GM18867 (cell line): Measurements from ENCODE around the gene KLHL29.

ENCODE experiments used
- ATAC-seq: cut with Tn5 transposase; IDR thresholded peaks from one replicate; pipeline ENCODE4 v1.9.1; 2021; ENCODE audit warnings: mild to moderate bottlenecking, moderate library complexity; ENCODE audit not compliant: unreplicated experiment

KLHL29 gene

DNA sequence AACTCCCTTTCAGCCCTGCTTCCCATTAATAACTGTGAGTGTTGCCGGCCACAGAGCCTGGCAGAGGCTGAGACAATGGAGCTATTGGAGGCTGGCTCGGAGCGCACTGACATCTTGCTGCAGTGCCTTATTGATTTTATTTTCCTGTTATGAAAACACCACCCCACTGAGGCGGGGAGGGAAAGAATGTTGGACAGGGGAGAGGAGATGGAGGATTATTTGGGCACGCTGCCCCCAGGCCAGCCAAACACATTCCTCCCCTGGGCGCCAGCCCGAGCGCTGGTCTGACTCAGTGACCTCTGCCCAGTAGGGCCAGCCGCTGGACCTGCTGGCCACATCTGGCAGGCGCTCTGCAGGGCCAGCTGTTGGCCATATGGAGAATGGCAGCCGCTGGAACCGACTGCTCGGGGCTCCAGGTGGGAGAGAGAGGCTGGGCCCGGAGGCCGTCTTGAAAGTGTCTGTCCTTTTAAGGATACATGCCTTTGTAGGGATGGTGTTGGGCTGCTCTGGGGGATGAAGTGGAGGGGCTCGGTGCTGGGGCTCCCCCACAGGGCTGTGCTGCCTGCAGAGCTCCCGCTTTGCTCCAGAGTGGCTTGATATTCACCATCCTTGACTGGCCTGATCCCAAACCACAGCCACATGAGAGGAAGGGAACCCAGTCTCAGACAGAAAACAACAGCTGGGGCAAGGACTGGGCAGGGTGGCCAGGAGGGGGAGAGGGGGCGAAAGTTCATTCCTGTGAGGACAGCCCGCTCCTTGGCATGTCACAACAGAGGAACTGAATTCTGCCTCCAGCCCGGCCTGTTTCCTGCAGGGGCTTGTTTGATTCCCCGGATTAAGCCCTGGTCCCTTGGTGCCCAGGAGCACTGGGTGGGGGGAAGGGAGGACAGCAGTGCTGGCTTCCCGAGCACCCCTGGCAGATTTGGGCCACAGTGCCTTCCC lies 179.0 kb downstream of the KLHL29 start:
- no peak for ATAC-seq

DNA sequence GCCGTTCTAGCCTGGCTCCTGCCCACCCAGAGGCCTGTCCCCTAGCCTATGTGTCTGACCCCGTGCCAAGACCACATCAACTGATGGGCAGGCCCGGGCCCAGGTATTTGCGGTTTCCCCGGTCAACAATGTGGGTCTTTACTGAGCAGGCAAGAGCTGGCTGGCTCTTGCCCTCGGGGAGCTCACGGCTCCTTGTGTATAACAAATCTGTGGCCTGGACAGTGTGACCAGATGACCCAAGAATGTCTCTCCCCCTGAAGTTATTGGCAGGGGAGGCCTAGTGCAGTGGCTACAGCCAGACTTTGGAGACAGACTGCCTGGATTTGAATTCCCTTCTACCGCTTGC lies 179.6 kb downstream of the KLHL29 start:
- ATAC-seq = no peak

DNA sequence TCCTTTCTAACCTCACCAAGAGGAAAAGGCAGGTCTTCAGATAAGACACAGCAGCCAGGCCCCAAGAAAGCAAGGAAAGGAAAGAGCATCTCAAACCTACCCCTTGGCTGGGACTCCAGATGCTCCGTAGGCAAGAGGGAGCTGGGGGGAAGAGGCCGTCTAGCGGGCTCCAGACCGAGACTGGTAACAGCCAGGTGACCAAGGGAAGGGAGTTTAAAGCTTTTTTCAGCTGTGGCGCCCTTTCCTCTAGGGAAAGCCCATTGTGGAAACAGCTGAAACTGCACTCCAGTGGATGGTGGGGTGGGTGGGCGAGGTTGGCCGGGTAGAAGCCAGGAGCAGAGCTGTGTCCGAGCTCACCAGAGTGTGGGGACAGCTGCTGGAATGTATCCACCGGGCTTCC lies 180.4 kb downstream of the KLHL29 start:
- no peak for ATAC-seq

DNA sequence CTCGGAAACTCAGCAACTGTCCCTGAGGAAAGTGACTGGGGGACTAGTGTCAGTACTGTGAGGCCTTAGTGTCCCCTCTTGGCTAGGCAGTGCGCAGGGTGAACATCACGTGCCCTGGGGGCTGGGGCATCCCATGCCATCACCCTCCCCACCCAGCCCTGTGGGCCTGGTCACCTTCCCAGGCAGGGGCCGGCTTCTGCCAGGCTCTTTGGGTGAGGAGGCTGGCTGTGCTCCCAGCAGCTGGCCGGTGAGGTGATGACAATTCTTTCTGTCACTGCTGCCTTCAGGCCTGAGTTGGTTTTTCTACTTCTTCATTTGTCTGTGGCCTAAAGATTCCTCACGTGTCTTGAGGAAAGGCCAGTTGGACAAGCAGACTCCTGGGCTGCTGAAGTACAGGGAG lies 180.8 kb downstream of the KLHL29 start:
- ATAC-seq = no peak

DNA sequence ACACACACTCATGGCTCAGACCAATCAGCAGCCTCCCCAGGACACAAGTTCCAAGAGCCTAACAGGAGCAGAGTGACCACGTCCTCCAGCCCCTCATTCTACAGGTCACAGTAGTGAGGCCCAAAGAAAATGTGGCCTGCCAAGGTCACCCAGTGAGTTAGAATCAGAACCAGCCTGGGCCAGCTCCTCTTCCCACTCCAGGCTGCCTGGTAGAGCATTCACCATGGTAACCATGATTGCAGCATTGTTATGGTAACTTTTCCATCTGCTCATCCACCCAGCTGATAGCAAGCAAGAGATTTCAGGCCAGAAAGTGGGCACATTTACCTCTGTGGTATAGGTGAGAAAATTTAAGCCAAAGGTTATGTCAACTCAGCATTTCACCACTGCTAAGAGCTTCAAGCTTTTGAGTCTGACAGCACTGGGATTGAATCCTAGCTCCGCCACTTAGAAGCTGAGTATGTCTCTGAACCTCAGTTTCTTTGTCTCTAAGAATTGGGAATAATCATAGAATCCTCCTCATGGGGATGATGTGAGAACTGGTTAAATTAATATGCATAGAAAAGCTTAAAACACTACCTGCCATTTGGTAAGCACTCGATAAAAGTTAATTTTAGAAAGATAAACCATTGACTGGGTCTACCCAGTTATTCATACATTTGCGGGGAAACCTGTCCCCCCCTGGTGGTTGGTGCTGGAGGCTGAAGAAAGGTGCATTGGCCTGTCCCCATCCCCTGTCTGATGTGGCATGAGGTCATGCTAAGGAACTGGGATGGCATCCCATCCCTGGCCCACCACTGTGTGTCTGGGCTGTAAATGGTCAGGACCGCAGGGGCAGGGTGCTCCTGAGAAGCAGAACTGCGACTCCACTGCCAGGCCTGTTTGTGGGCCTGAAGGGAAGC lies 181.5 kb downstream of the KLHL29 start:
- no peak for ATAC-seq

DNA sequence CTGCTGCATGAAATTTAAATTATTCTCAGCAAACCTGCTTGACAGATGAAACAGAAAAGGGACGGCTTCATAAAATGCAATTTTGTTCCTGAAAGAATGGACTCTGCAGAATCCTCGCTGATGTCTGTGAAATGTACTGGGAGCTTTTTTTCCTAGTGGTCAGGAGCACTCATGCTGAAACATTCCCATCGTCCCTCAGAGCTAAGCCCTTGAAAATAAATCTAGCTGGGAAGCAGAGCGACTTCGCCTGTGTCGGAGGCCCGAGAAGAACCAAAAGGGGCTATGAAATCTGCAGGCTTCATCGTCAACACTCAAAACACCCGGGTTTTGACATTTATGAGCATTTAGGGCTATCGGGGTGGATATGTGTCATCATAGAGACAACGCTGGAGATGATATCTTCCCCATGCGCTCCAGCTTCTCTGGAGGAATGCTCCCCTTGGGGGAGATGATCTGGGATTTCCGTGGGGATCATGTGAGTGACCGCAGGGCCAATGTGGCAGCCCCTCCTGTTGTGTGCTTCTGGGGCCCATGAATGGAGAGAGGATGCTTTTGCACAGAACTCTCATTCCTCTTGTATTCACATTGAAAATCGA lies 182.3 kb downstream of the KLHL29 start:
- ATAC-seq = no peak

DNA sequence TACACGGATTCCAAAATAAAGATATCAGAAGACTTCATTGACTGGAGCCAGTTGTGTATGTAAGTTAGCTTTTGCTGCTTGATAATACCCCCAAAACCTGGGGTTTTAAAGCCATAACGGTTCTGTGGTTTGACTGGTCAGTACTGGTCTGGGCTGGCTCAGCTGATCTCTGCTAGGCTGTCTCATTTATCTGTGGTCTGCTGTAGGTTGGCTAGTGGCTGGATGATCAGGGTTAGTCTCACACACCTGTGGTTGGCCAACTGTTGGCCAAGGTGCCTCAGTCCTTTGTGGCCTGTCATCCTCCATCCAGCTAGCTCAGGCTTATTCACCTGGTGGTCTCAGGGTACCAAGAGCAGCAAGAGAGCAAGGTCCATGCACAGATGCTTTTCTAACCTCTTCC lies 183.2 kb downstream of the KLHL29 start:
- ATAC-seq = no peak

DNA sequence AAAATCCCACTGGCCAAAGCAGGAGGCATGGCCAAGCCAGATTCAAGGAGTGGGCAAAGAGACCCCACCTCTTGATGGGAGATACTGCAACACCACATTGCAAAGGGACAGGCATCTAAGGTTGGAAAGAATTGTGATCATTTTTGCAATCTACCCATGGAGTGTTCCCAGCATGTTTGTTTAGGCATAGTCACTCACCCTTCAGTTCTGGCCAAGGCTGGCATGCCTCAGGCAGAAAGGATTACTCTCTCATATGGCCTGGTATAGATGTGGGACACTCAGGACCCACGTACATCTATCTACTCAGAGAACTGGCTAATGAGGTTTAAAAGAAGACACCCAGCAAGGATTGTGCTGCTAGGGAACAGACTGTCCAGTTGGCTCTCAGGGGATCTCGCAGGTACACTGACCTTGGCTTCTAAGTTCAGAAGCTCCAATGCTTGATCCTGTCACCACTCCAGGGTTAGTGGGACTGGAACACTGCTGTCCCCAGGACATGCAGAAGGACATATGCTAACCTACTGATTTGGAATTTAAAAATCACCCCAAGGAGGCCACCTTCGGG lies 183.7 kb downstream of the KLHL29 start:
- ATAC-seq = no peak

DNA sequence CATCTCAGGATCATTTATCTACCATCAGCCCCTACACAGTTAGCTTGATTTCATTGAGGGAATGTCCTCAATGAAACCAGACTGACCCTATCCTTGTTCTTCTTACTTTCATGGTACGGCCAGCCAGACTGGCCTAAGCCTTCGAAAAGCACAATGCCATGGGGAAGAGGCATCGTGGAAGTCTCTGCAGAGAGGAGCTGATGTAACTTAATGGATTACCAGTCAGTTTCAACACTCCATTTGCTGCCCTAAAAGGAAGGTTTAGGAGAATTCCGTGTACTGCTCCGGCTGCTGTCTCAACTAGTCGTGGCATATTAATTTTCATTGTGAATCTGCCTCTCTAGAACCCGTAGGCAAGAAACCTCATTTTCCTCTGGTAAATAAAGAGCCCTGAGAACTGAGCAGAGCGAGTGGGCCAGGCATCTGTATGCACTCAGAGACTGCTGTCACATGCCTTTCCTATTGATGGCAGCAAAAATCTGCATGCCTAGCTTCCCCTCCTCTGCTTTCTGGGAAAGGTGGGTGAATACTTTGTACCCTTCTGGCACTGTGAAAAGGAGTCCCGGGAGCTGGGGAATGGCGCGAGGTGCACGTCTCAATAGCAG lies 184.9 kb downstream of the KLHL29 start:
- no peak for ATAC-seq

DNA sequence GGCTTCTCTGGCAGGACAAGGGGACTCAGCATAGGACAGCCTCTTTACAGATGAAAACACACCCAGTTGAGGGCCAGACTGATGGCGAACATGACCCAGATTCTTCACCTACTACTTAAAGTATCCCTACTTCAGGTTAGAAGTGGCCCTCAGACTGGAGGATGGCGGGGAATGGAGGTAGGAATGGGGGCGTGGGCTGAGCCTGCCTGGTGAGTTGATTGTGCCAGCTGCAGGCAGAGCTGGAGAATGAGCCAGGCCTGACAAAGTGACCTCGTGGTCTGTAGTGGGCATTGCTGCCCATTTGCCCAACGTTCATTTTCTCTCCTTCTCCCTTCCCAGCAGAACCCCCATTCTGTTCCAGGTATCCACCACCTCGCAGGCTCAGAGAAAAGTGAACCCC lies 186.1 kb downstream of the KLHL29 start:
- ATAC-seq = no peak

DNA sequence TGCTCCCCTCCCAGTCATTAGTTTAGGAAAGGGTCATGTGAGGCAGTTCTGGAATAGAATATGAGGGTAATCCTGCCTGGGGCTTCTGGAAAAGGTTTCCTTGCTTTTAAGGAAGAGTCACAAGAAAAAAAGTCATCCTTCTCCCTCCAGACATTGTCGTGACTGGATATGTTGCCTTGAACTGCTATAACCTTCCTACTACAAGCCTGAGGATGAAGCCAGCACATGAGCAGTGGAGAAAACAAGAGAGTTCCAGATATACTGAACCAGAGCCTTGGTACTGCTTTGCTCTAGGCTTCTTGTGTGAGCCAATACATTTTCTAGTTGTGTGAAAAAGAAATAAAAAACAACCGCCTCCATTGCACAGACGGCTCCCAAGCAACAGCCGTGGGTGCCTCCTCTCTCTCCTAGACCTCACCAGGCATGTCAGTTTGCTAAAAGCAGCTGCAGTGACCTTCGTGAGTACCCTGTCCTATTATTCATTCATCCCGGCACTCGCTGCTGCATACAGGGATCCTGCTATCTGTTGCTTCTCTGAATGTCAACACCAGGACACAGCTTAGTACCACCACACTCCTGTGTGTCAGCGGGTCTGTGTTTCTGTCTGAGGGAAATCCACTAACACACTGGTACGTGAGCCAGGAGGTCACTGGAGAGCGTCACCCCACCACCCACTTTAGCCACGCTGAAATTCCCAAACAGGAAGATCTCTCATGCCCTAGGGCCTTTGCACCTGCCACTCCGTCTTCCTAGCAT lies 186.7 kb downstream of the KLHL29 start:
- ATAC-seq = no peak

DNA sequence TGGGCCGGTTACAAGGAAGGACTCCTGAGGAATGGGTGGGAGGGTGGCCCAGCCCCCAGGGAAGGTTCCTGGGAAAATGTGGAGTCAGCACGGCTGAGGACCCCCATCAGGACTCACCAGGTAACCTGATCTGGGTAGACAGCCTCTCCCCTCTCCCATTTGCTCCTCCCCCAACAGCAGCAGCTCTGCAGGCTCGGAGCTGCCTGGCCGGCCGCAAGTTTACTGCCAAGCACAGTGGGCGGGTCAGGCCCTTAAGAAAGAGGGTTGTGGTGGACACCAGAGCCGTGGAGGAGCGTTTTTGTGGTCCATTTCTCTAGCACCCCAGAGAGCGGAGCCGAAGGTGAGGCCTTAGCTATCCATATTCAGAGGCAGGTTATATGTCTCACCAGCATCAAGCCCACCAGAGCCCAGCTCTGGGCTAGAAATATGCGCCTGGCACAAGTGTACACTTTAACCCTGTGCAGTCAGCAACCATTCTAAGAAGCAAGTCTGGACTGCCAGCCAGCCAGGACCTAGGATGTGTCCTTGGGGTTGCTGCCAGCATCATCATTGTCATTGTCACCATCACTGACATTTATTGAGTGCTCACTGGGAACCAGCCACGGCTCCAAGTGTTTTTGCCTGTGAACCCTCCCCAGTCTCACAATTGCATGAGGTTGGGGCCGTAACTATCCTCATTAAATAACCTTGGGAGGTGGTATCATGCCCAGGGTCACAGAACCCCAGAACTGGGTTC lies 190.1 kb downstream of the KLHL29 start:
- ATAC-seq = no peak

DNA sequence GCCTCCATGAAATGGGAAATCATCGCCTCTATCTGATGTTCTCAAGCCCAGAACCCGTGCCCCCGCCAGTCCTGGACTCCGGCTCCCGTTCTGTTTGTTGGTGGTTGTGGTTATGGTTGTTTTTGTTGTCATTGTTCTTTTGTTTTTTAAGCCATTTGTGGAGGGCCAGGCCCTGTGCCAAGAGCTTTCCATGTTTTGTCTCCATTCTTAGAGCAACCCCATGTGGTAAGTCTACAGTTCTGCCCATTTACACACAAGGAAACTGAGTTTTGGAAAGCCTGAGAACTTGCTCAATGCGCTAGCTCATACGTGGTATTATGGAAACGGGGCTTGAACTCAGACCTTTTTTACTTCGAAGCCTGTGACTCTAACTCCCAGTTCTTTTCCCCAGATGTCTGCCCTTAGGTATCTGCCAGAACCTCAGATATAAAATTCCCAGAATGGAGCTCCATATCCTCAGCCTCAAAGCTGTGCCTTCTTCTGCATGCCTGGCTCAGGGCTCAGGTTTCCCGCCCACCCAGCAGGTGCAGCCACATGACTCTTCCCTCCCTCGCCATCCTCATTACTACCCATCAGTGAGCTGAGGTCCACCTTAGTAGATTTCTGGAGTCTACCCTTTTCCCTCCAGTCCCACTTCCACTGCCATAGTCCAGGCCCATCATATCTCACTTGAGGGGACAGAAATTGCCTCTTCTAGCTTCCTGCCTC lies 194.1 kb downstream of the KLHL29 start:
- no peak for ATAC-seq

DNA sequence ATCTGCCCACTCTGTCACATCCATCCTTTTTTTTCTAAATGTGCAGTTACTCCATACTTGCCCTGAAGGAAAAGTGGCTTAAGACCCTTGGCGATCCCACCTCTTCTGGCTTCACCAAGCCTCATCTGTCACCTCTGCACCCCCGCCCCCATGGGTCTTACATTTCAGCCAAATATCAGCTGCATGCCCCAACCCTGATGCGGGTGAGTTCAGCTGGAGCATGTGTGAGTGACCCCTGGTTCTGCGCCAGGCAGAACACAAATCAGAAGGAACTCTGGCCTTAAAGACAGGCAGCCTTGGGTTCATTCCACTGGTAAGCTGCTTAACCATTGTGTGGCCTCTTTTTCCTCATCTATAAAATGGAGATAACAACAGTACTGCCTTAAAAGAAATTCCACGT lies 194.7 kb downstream of the KLHL29 start:
- no peak for ATAC-seq

DNA sequence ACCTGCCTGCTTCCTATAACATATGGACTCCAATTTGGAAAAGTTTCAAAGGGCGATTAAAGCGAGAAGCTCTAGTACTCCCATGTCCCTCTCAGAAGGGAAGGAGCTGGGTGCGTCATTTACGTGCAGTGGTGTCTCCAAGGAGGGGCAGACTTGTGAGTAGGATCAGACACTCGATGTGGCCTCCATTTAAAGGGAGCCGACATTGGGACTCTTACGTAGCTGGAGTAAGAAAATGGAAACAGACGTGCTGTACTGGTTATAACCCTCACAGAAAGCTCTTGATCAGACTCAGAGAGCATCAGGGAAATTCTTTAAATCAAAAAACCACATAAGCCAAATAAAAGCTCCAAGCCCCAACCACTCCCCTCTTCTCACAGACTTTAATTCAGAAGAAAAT lies 198.5 kb downstream of the KLHL29 start:
- no peak for ATAC-seq

DNA sequence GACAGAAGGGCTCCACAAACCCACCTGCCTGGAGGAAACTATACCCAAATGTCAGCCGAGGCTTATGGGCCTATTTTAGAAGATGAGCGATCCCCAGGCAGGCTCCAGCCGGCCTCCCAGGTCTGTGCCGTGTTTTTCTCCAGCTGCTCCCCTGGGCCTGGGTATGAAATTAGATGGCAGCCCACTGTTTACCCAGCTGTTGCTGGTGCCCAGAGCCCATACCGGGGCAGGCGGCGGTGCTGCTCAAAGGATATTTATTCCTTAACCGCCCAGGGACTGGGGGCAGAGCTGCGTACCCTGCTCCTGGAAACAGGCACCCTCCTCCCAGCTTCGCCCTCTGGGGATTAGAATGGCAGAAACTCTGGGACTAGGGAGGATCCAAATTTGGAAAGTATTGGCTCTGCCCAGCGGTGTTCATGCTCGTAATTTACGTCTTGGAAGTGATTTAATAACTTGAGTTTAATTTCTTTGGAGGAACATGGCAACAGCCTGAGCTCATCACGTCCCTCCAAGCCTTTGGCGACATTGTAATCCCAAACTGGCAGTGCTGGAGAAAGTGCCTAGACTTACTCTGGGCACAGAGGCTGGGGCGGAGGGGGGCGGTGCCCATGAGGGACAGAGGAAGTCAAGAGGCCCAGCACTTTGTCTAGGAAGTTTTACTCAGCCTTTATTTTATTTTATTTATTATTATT lies 199.2 kb downstream of the KLHL29 start:
- no peak for ATAC-seq

DNA sequence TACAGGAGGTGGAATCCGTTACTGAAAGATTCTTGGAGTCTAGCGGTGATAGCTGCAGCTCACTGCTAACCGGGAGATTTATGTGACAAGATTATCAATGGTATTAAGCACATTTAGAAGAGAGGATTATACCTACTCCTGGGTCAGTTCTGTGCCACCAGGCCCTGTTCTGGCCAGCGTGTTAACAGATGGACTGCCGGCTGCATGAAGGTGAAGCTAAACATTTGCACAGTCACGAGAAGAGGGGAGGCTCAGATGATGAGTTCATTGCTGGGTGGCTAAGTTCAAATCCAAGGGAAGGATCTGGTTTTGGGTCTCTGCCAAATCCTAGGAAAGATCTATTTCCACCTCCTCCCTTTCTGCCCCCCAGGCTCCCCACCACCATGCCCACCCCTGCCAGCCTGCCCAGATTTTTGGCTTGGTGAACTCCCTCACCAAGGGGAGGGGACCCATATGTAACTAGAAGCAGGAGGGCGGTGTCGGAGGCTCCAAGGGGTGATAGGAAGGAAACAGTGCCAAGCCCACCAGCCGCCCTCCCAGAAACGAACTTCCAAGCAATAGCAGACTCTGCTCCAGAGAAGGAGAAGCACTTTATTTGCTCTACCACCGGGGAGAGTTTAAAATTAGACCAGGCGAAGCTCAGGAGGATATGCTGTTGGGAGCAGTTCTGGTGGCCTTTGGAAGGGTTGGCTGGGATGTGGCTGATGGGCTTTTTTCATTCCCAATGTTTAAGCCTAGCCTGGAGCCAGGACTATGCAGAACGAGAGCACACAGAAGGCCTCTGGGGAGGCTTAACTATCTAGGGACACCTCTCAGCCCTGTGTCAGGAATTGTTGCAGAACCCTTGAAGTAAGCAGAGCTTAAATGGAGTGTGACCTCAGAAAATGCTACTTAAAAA lies 200.5 kb downstream of the KLHL29 start:
- no peak for ATAC-seq
